GM12892 (cell line): ENCODE data around the gene PMCH.
"Not testable (repeated sequence)": the region's sequence is repeated elsewhere in the genome, so short reads cannot be mapped to it uniquely, and the experiment has no call there.

Source experiments
- POLR2A ChIP-seq: IDR thresholded peaks from 2 replicates; pipeline ENCODE4 v1.6.1; 2011; ENCODE audit warnings: low read depth, low read length, control low read depth
- POLR2AphosphoS5 ChIP-seq: IDR thresholded peaks from 2 replicates; pipeline ENCODE4 v1.6.1; 2011; ENCODE audit warnings: low read depth, low read length, control low read depth

GRCh38 chr12:102147062-102147587, 50.5 kb downstream of the PMCH start:
- not testable (repeated sequence) for TF ChIP-seq POLR2AphosphoS5, POLR2A
